K562 (cell line): ENCODE results near the gene BEST4. TPM values are rescaled to one million over a fixed set of nuclear protein-coding genes. Genes with fewer than 3 reads are reported as not detected.

Experiments
- CREB1 ChIP-seq, 2 experiments: sonication (generic) in 1 of 2; formaldehyde crosslinking in 1 of 2; IDR thresholded peaks; 2 replicates each; pipeline versions ENCODE4 v1.6.1 to v1.8.0; 2012 to 2022; ENCODE audit warnings: inconsistent platforms in 1 of 2, mild to moderate bottlenecking in 1 of 2, missing genetic modification reagents in 1 of 2, moderate library complexity in 1 of 2
- E2F6 ChIP-seq, 2 experiments: IDR thresholded peaks; 2 replicates each; pipeline ENCODE4 v1.6.1; 2011; ENCODE audit warnings: borderline replicate concordance in 1 of 2, control low read depth in 1 of 2, low read depth in 1 of 2, low read length in 1 of 2, mild to moderate bottlenecking in 1 of 2, mixed read lengths in 1 of 2, moderate library complexity in 1 of 2; ENCODE audit not compliant: insufficient read depth in 1 of 2, insufficient read length in 1 of 2, poor library complexity in 1 of 2, severe bottlenecking in 1 of 2; ENCODE audit errors: extremely low read depth in 1 of 2
- GTF2B ChIP-seq: IDR thresholded peaks from 2 replicates; pipeline ENCODE4 v1.6.1; 2011; ENCODE audit not compliant: insufficient read length; ENCODE audit errors: extremely low read depth
- GTF2F1 ChIP-seq: IDR thresholded peaks from 2 replicates; pipeline ENCODE4 v1.6.1; 2011; ENCODE audit warnings: low read depth, low read length, improper control_type of control experiment
- HMG20B ChIP-seq: fragments of 250-450 bp; sonication (Bioruptor Pico); IDR thresholded peaks from 2 replicates; pipeline ENCODE4 v1.5.0; 2021; ENCODE audit warnings: mild to moderate bottlenecking
- HOXB6 ChIP-seq: fragments of 250-450 bp; sonication (Bioruptor Pico); IDR thresholded peaks from 2 replicates; pipeline ENCODE4 v1.5.1; 2022; ENCODE audit warnings: mild to moderate bottlenecking, borderline replicate concordance
- KAT7 ChIP-seq: sonication (generic); formaldehyde crosslinking; IDR thresholded peaks from 2 replicates; pipeline ENCODE4 v1.8.0; 2022; ENCODE audit warnings: missing genetic modification reagents, mild to moderate bottlenecking, borderline replicate concordance
- NFXL1 ChIP-seq: fragments of 450-650 bp; formaldehyde crosslinking; IDR thresholded peaks from 2 replicates; pipeline ENCODE4 v1.4.0; 2021; ENCODE audit warnings: mild to moderate bottlenecking
- NFYB ChIP-seq: IDR thresholded peaks from 2 replicates; pipeline ENCODE4 v1.6.1; 2011; ENCODE audit warnings: mild to moderate bottlenecking, moderate library complexity; ENCODE audit not compliant: insufficient read length; ENCODE audit errors: extremely low read depth
- NRF1 ChIP-seq, 2 experiments: fragments of 450-650 bp; IDR thresholded peaks in 1 of 2; conservative IDR thresholded peaks in 1 of 2; 2 replicates each; pipeline ENCODE4 v1.6.1; 2014; ENCODE audit warnings: mild to moderate bottlenecking in 2 of 2
- PHB ChIP-seq: fragments of 250-450 bp; sonication (Bioruptor Pico); IDR thresholded peaks from 2 replicates; pipeline ENCODE4 v1.5.0; 2021
- TAF15 ChIP-seq: fragments of 200-400 bp; formaldehyde crosslinking; IDR thresholded peaks from 2 replicates; pipeline ENCODE4 v1.6.1; 2017; ENCODE audit warnings: mild to moderate bottlenecking, low read depth, low read length, moderate library complexity
- XRCC4 ChIP-seq: IDR thresholded peaks from one replicate; pipeline ENCODE4 v1.6.1; 2011; ENCODE audit not compliant: insufficient read depth, insufficient read length; ENCODE audit errors: extremely low read depth
- ZNF224 ChIP-seq: sonication (generic); formaldehyde crosslinking; IDR thresholded peaks from 2 replicates; pipeline ENCODE4 v1.8.0; 2022; ENCODE audit warnings: mild to moderate bottlenecking, missing genetic modification reagents
- ZNF77 ChIP-seq: fragments of 250-450 bp; sonication (Bioruptor Pico); IDR thresholded peaks from 2 replicates; pipeline ENCODE4 v1.5.0; 2020
- ZZZ3 ChIP-seq: fragments of 450-650 bp; IDR thresholded peaks from 2 replicates; pipeline ENCODE4 v1.6.1; 2016; ENCODE audit warnings: antibody characterized with exemption, mild to moderate bottlenecking, moderate library complexity
- polyA plus RNA-seq, 8 experiments: library from polyadenylated mRNA; depleted of rRNA in 4 of 8; stranded (reverse) in 5 of 8; unstranded in 3 of 8; fragments of >200 nt; fragmentation: Nextera tagmentation in 2 of 8; fragmentation: Illumina TruSeq in 1 of 8; extraction: Ambion mirVana in 2 of 8; extraction: Trizol in 1 of 8; gene quantifications; 2 replicates each; pipeline versions ENCODE4 v1.2.1 to v1.2.3, GENCODE V29; 2011 to 2014; ENCODE audit warnings: inconsistent platforms in 1 of 8, missing spikeins in 1 of 8
- total RNA-seq, 7 experiments: library from RNA; depleted of rRNA in 6 of 7; stranded (reverse); fragments of >200 nt in 6 of 7; fragmentation: Illumina TruSeq in 2 of 7; extraction: Trizol in 2 of 7; gene quantifications; 2 replicates each; pipeline versions ENCODE4 v1.2.1 to v1.2.3, GENCODE V29; 2011 to 2021; ENCODE audit warnings: low replicate concordance in 1 of 7
- TF ChIP-seq, protein P1 (sequence below), 3 experiments: fragments of 200-800 bp in 1 of 3; sonication (Bioruptor generic) in 1 of 3; sonication (generic) in 1 of 3; formaldehyde crosslinking in 1 of 3; IDR thresholded peaks; 2 replicates each; pipeline versions ENCODE4 v1.6.1 to v1.8.0; 2016 to 2022; ENCODE audit warnings: mild to moderate bottlenecking in 2 of 3, missing compliant biosample characterization in 2 of 3, missing genetic modification characterization in 2 of 3, missing genetic modification reagents in 1 of 3
- TF ChIP-seq, protein P2 (sequence below): fragments of 150-350 bp; conservative IDR thresholded peaks from 2 replicates; pipeline ENCODE4 v1.6.1; 2014; ENCODE audit warnings: low read length
- TF ChIP-seq, protein P3 (sequence below): sonication (generic); formaldehyde crosslinking; IDR thresholded peaks from 2 replicates; pipeline ENCODE4 v1.8.1; 2023; ENCODE audit warnings: mild to moderate bottlenecking, missing genetic modification reagents

Gene BEST4
- total and polyA plus RNA-seq, 9 of the 15 experiments (the other 6 are each of a cell fraction or from before 2014, with no cell fraction given), result 0.07 to 0.11 TPM; not detected in 7

DNA sequence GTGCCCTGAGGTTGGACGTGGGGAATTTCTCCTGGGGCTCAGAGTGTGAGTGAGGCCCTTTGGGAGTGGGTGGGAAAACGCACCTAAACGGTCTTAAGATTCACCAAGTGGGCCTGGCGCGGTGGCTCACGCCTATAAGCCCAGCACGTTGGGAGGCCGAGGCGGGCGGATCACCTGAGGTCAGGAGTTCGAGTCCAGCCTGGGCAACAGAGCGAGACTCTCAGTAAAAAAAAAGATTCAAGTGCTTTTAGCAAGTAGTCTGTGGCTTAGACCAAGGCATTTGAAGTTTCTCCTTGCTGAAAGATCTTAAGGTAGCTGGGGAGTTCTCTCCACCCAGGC lies 11.3 kb downstream of the BEST4 start (continued):
- no peak for TF ChIP-seq NRF1 (conservative IDR thresholded peaks at IDR 0.05 in 1 of 2, IDR thresholded peaks at IDR 0.05 in 1 of 2)
- TF ChIP-seq CREB1 (IDR thresholded peaks at IDR 0.05), result 0 out of 2 replicates have a peak, but pooled peaks have one; percentile 13
- TF ChIP-seq CREB1 (CRISPR knock-in tag; IDR thresholded peaks at IDR 0.05), result no peak; the same call in 1 of the 2 replicates
- TF ChIP-seq NFYB, result no peak
- TF ChIP-seq, protein P1, sequence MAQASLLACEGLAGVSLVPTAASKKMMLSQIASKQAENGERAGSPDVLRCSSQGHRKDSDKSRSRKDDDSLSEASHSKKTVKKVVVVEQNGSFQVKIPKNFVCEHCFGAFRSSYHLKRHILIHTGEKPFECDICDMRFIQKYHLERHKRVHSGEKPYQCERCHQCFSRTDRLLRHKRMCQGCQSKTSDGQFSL (CRISPR knock-in tag; IDR thresholded peaks at IDR 0.05), result no peak
- TF ChIP-seq, protein P1 (tag; IDR thresholded peaks at IDR 0.05), result 0 out of 4 replicates have a peak, but pooled peaks of 1 of the 2 experiments have one; percentile 40
- TF ChIP-seq, protein P2, sequence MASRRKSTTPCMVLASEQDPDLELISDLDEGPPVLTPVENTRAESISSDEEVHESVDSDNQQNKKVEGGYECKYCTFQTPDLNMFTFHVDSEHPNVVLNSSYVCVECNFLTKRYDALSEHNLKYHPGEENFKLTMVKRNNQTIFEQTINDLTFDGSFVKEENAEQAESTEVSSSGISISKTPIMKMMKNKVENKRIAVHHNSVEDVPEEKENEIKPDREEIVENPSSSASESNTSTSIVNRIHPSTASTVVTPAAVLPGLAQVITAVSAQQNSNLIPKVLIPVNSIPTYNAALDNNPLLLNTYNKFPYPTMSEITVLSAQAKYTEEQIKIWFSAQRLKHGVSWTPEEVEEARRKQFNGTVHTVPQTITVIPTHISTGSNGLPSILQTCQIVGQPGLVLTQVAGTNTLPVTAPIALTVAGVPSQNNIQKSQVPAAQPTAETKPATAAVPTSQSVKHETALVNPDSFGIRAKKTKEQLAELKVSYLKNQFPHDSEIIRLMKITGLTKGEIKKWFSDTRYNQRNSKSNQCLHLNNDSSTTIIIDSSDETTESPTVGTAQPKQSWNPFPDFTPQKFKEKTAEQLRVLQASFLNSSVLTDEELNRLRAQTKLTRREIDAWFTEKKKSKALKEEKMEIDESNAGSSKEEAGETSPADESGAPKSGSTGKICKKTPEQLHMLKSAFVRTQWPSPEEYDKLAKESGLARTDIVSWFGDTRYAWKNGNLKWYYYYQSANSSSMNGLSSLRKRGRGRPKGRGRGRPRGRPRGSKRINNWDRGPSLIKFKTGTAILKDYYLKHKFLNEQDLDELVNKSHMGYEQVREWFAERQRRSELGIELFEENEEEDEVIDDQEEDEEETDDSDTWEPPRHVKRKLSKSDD, result no peak
- no peak for TF ChIP-seq E2F6 (IDR thresholded peaks at IDR 0.05; ENCODE audit: borderline replicate concordance in 1 of 2, extremely low read depth in 1 of 2, insufficient read depth in 1 of 2, insufficient read length in 1 of 2, low read depth in 1 of 2, low read length in 1 of 2, poor library complexity in 1 of 2, severe bottlenecking in 1 of 2)
- TF ChIP-seq HMG20B (CRISPR knock-in tag), result no peak
- no peak for TF ChIP-seq ZZZ3
- TF ChIP-seq, protein P3, sequence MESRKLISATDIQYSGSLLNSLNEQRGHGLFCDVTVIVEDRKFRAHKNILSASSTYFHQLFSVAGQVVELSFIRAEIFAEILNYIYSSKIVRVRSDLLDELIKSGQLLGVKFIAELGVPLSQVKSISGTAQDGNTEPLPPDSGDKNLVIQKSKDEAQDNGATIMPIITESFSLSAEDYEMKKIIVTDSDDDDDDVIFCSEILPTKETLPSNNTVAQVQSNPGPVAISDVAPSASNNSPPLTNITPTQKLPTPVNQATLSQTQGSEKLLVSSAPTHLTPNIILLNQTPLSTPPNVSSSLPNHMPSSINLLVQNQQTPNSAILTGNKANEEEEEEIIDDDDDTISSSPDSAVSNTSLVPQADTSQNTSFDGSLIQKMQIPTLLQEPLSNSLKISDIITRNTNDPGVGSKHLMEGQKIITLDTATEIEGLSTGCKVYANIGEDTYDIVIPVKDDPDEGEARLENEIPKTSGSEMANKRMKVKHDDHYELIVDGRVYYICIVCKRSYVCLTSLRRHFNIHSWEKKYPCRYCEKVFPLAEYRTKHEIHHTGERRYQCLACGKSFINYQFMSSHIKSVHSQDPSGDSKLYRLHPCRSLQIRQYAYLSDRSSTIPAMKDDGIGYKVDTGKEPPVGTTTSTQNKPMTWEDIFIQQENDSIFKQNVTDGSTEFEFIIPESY (CRISPR knock-in tag), result 0 out of 2 replicates have a peak, but pooled peaks have one; percentile 8
- TF ChIP-seq GTF2F1, result no peak
- TF ChIP-seq NFXL1 (CRISPR knock-in tag), result no peak
- TF ChIP-seq ZNF77, result no peak
- TF ChIP-seq GTF2B, result no peak
- TF ChIP-seq KAT7 (CRISPR knock-in tag), result no peak
- TF ChIP-seq PHB (CRISPR knock-in tag), result 0 out of 2 replicates have a peak, but pooled peaks have one; percentile 4
- TF ChIP-seq ZNF224 (CRISPR knock-in tag), result no peak
- TF ChIP-seq TAF15, result no peak
- TF ChIP-seq HOXB6 (CRISPR knock-in tag), result no peak
- TF ChIP-seq XRCC4, result no peak
